SK-MEL-5 (cell line): ENCODE measurements around the gene KCNS1. TPM values are rescaled to one million over a fixed set of nuclear protein-coding genes. Genes with fewer than 3 reads are reported as not detected.
"Not testable (repeated sequence)": the region's sequence is repeated elsewhere in the genome, so short reads cannot be mapped to it uniquely, and the experiment has no call there.

Experiments used
- DNase-seq: peaks from one replicate; pipeline ENCODE4 v3.0.0-alpha.2; 2016; ENCODE audit warnings: low read depth, low spot score
- in situ Hi-C: cut with HindIII; loops from 2 replicates; pipeline ENCODE4 v1.10.0; 2016; ENCODE audit warnings: low sequenced_read_pairs, high pct_unique_total_duplicates, low pct_unique_long_range_greater_than_20kb
- total RNA-seq: library from RNA; depleted of rRNA; stranded (reverse); fragments of >200 nt; shearing (Covaris generic); gene quantifications from 2 replicates; pipeline ENCODE4 v1.2.3, GENCODE V29; 2014

Gene KCNS1
- total RNA-seq, 1 experiment from 2014 or later, result 1.7 TPM

- in situ Hi-C loops, result no loop called here
- DNase-seq, result no peak
These were observed 13.1 kb downstream of the KCNS1 start for GRCh38 chr20:45087814-45088213.

- in situ Hi-C loops, result no loop called here
- no peak for DNase-seq
These were observed 13.7 kb downstream of the KCNS1 start for GRCh38 chr20:45087097-45087790.

GRCh38 chr20:45085867-45086266 is 15.1 kb downstream of the KCNS1 start:
- peak; percentile 29 for DNase-seq
- in situ Hi-C loops, result no loop called here

GRCh38 chr20:45085289-45085688 is 15.6 kb downstream of the KCNS1 start:
- in situ Hi-C loops, result no loop called here
- no peak for DNase-seq

- DNase-seq, result no peak
- in situ Hi-C loops, result no loop called here
These were observed 17.8 kb downstream of the KCNS1 start for GRCh38 chr20:45083127-45083526.

- no peak for DNase-seq
- in situ Hi-C loops, result no loop called here
These were observed 18.5 kb downstream of the KCNS1 start for GRCh38 chr20:45082468-45082867.

- peak; percentile 76 for DNase-seq
- in situ Hi-C loops, result no loop called here
These were observed 19.9 kb downstream of the KCNS1 start for GRCh38 chr20:45080867-45081624.

- no peak for DNase-seq
- in situ Hi-C loops, result no loop called here
These were observed 23.4 kb downstream of the KCNS1 start for GRCh38 chr20:45077559-45077958.

- DNase-seq, result peak; percentile 89
These were observed 27.7 kb downstream of the KCNS1 start for GRCh38 chr20:45073221-45073620.

GRCh38 chr20:45072066-45072465 is 28.9 kb downstream of the KCNS1 start:
- DNase-seq, result no peak
- in situ Hi-C loops, result no loop called here

More at GRCh38 chr20:45073221-45073620, 27.7 kb downstream of the KCNS1 start:
- in situ Hi-C loops, result no loop called here

- DNase-seq, result no peak
- in situ Hi-C loops, result no loop called here
These were observed 29.8 kb downstream of the KCNS1 start for GRCh38 chr20:45070932-45071632.

GRCh38 chr20:45069261-45069660 is 31.7 kb downstream of the KCNS1 start:
- in situ Hi-C loops, result no loop called here
- DNase-seq, result no peak

GRCh38 chr20:45067558-45067957 is 33.4 kb downstream of the KCNS1 start:
- no peak for DNase-seq
- in situ Hi-C loops, result no loop called here

GRCh38 chr20:45067087-45067486 is 33.8 kb downstream of the KCNS1 start:
- DNase-seq, result no peak
- in situ Hi-C loops, result no loop called here

- DNase-seq, result no peak
- in situ Hi-C loops, result no loop called here
These were observed 34.6 kb downstream of the KCNS1 start for GRCh38 chr20:45066372-45066771.

- no peak for DNase-seq
- in situ Hi-C loops, result no loop called here
These were observed 36.1 kb downstream of the KCNS1 start for GRCh38 chr20:45064812-45065211.

- DNase-seq, in situ Hi-C loops: not testable (repeated sequence)
These were observed 37.8 kb downstream of the KCNS1 start for GRCh38 chr20:45063107-45063506.

- DNase-seq, result no peak
- in situ Hi-C loops, result no loop called here
These were observed 39.7 kb downstream of the KCNS1 start for GRCh38 chr20:45061244-45061643.
